ENCODE results near the gene TXN. TPM values are rescaled to one million over a fixed set of nuclear protein-coding genes. Genes with fewer than 3 reads are reported as not detected.

TXN gene
- total RNA-seq, 4 donors from 2014 or later = 100 to 216 (median 162) TPM

GRCh38 chr9:110288503-110288902 is 32.2 kb upstream of the TXN start:
- DNase-seq (ENCODE audit: low spot score) (no peak), ATAC-seq (ENCODE audit: low FRiP score) (no peak)
- TF ChIP-seq CTCF (IDR thresholded peaks at IDR 0.05) = no peak

- no peak for DNase-seq (ENCODE audit: low spot score)
- ATAC-seq (ENCODE audit: low FRiP score) = no peak
- no peak for TF ChIP-seq CTCF (IDR thresholded peaks at IDR 0.05)
Measured at GRCh38 chr9:110287289-110287680, 31.0 kb upstream of the TXN start.

GRCh38 chr9:110284211-110284844 is 28.0 kb upstream of the TXN start:
- ATAC-seq (ENCODE audit: low FRiP score) = peak; percentile 55
- DNase-seq (ENCODE audit: low spot score) = no peak
- no peak for TF ChIP-seq CTCF (IDR thresholded peaks at IDR 0.05)

GRCh38 chr9:110283751-110284150 is 27.4 kb upstream of the TXN start:
- ATAC-seq (ENCODE audit: low FRiP score) = peak; percentile 68

GRCh38 chr9:110282739-110283081 is 26.4 kb upstream of the TXN start:
- DNase-seq (ENCODE audit: low spot score) (no peak), ATAC-seq (ENCODE audit: low FRiP score) (no peak)
- TF ChIP-seq CTCF (IDR thresholded peaks at IDR 0.05) = no peak

More at GRCh38 chr9:110283751-110284150, 27.4 kb upstream of the TXN start:
- DNase-seq (ENCODE audit: low spot score) = no peak
- TF ChIP-seq CTCF (IDR thresholded peaks at IDR 0.05) = no peak

- DNase-seq (ENCODE audit: low spot score) = no peak
- ATAC-seq (ENCODE audit: low FRiP score) = no peak
- no peak for TF ChIP-seq CTCF (IDR thresholded peaks at IDR 0.05)
Measured at GRCh38 chr9:110282018-110282738, 25.9 kb upstream of the TXN start.
